NT2/D1 (cell line): ENCODE measurements around the gene ANO7.

Experiments used
- DNase-seq: peaks from one replicate; pipeline ENCODE4 v3.0.0-alpha.2; 2011; ENCODE audit warnings: low read depth, low spot score
- H3K27me3 ChIP-seq: 2 replicates; pipeline ENCODE4 v1.6.0; 2011; ENCODE audit warnings: mild to moderate bottlenecking; ENCODE audit not compliant: insufficient read length, insufficient read depth
- H3K36me3 ChIP-seq: 2 replicates; pipeline ENCODE4 v1.6.1; 2011; ENCODE audit warnings: mild to moderate bottlenecking, low read length, mixed read lengths; ENCODE audit not compliant: insufficient read depth, insufficient read length
- H3K4me1 ChIP-seq: 2 replicates; pipeline ENCODE4 v1.5.1; 2011; ENCODE audit not compliant: insufficient read depth, insufficient read length
- H3K4me3 ChIP-seq: 2 replicates; pipeline ENCODE4 v1.5.1; 2011; ENCODE audit warnings: low read depth; ENCODE audit not compliant: insufficient read length
- H3K9ac ChIP-seq: 2 replicates; pipeline ENCODE4 v1.6.0; 2011; ENCODE audit warnings: low read depth; ENCODE audit not compliant: insufficient read length
- H3K9me3 ChIP-seq: 2 replicates; pipeline ENCODE4 v1.5.1; 2011; ENCODE audit warnings: mild to moderate bottlenecking, low read length; ENCODE audit not compliant: insufficient read depth
- SUZ12 ChIP-seq: IDR thresholded peaks from 2 replicates; pipeline ENCODE4 v1.6.1; 2011; ENCODE audit not compliant: insufficient read length, insufficient read depth; ENCODE audit errors: extremely low read depth
- YY1 ChIP-seq: IDR thresholded peaks from 2 replicates; pipeline ENCODE4 v1.6.1; 2011; ENCODE audit not compliant: insufficient read length, insufficient read depth
- ZNF274 ChIP-seq: IDR thresholded peaks from 2 replicates; pipeline ENCODE4 v1.6.1; 2011; ENCODE audit warnings: mild to moderate bottlenecking, low read depth, low read length

The ANO7 gene

GRCh38 chr2:241187101-241187917 is 1.2 kb upstream of the ANO7 start:
- no peak overlapping the region for H3K9ac ChIP-seq
- no peaks in the 10 kb centered on the region for H3K27me3 ChIP-seq
- H3K4me1 ChIP-seq: peaks cover 21% of the 10 kb centered on the region
- DNase-seq: no peak
- H3K36me3 ChIP-seq: peaks cover 11% of the 10 kb centered on the region
- no peak for TF ChIP-seq SUZ12
- TF ChIP-seq ZNF274: no peak
- no peak for TF ChIP-seq YY1
- no peak overlapping the region for H3K4me3 ChIP-seq
- no peaks in the 10 kb centered on the region for H3K9me3 ChIP-seq

GRCh38 chr2:241187918-241188234 is 601 bp upstream of the ANO7 start:
- Histone ChIP-seq H3K9me3 (no peaks in the 10 kb centered on the region), H3K9ac (peak overlapping the region; percentile 23), H3K36me3 (peaks cover 5% of the 10 kb centered on the region), H3K4me1 (peaks cover 21% of the 10 kb centered on the region), H3K27me3 (no peaks in the 10 kb centered on the region), H3K4me3 (no peak overlapping the region)
- DNase-seq: no peak
- TF ChIP-seq ZNF274 (no peak), YY1 (no peak), SUZ12 (no peak)

DNA sequence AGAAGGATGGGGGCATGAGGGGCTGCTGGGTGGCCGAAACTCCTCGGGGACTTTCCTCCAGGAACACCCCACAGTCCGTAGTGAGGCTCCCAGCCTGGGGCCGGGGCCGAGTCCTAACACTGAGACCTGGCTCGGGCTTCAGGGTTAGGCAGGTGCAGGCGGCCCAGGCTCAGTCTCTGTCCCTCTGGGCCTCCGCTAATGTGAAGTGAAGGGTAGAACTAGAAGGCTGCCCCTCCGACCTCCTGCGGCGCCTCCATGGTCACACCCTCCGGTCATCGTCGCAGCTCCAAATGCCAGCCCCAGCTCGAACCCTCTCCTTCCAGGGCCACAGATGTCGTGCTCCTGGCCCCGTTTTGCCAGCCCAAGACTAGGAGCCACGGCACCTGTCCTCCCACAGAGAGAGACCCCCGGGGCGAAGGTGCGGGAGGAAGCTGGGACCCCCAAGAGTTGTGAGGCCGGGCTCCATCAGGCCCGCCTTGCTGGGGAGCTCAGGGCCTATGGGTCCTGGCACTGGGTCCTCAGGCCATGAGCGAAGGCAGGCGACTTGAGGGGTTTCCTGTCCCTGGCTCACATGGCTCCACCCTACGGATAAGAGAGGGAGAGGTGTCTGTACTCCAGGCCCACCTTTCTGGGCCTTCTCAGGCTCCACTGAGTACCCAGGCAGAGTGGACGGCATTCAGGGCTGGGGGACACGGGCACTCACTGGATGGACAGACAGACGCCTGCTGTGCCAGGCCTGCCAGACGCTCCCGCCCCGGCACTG is 797 bp downstream of the ANO7 start:
- TF ChIP-seq SUZ12 (no peak), ZNF274 (no peak), YY1 (no peak)
- DNase-seq: no peak
- no peaks in the 10 kb centered on the region for H3K36me3 ChIP-seq
- H3K27me3 ChIP-seq: no peaks in the 10 kb centered on the region
- no peak overlapping the region for H3K4me3 ChIP-seq
- no peaks in the 10 kb centered on the region for H3K9me3 ChIP-seq
- H3K4me1 ChIP-seq: peaks cover 21% of the 10 kb centered on the region
- H3K9ac ChIP-seq: peak overlapping the region; percentile 21

GRCh38 chr2:241189856-241190201 is 1.4 kb downstream of the ANO7 start:
- TF ChIP-seq SUZ12: no peak
- no peak for TF ChIP-seq ZNF274
- TF ChIP-seq YY1: no peak
- Histone ChIP-seq H3K9me3 (no peaks in the 10 kb centered on the region), H3K4me1 (peaks cover 21% of the 10 kb centered on the region), H3K9ac (peak overlapping the region; percentile 21), H3K27me3 (no peaks in the 10 kb centered on the region), H3K4me3 (no peak overlapping the region), H3K36me3 (no peaks in the 10 kb centered on the region)
- DNase-seq: no peak

DNA sequence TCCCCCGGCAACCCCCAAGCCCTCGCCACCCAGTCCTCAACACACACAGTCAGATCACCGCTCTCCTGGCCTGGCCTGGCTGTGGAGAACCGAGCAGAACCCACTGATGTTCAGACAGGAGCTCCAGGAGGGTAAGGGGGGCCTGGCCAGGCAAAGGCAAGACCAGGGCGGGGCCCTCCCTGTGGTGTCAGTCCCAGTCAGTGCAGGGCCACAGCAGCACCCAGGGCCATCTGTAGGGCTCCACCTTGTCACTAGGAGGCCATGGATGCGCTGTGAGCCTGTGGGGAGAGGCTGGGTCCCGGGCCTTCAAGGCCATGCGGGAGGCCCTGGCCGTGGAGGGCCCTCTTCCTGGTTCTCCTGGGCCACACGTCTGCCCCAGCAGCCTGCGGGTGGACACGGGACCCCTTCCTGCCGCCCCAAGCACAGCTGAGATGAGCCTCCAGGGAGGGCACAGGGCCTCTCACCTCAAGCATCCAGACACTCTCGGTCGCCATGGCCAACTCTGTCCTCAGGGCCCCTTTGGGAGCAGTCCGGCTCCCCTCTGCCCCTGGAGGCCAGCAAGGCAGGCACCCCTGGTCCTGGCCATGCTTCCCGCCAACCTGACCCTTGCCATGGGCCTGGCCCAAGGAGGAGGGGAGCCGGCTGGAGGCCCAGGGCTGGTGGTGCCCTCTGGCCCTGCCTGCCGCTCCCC is 2.0 kb downstream of the ANO7 start:
- Histone ChIP-seq H3K36me3 (no peaks in the 10 kb centered on the region), H3K4me1 (peaks cover 21% of the 10 kb centered on the region), H3K9ac (peak overlapping the region; percentile 21), H3K9me3 (no peaks in the 10 kb centered on the region), H3K27me3 (no peaks in the 10 kb centered on the region), H3K4me3 (no peak overlapping the region)
- no peak for TF ChIP-seq ZNF274
- no peak for TF ChIP-seq YY1
- TF ChIP-seq SUZ12: no peak
- DNase-seq: no peak

- no peaks in the 10 kb centered on the region for H3K36me3 ChIP-seq
- no peaks in the 10 kb centered on the region for H3K9me3 ChIP-seq
- peaks cover 24% of the 10 kb centered on the region for H3K4me1 ChIP-seq
- H3K27me3 ChIP-seq: no peaks in the 10 kb centered on the region
- H3K9ac ChIP-seq: no peak overlapping the region
- no peak for DNase-seq
- no peak overlapping the region for H3K4me3 ChIP-seq
- TF ChIP-seq ZNF274 (no peak), SUZ12 (no peak), YY1 (no peak)
Observed at GRCh38 chr2:241191081-241191480, 2.6 kb downstream of the ANO7 start.

GRCh38 chr2:241193271-241193670 is 4.8 kb downstream of the ANO7 start:
- Histone ChIP-seq H3K4me1 (peaks cover 15% of the 10 kb centered on the region), H3K9me3 (no peaks in the 10 kb centered on the region), H3K4me3 (no peak overlapping the region), H3K27me3 (no peaks in the 10 kb centered on the region), H3K36me3 (no peaks in the 10 kb centered on the region), H3K9ac (no peak overlapping the region)
- DNase-seq: no peak
- TF ChIP-seq YY1 (no peak), ZNF274 (no peak), SUZ12 (no peak)
